ENCODE measurements around the gene DPPA5. TPM values are rescaled to one million over a fixed set of nuclear protein-coding genes. Genes with fewer than 3 reads are reported as not detected.
A peak's percentile ranks its signal among the peaks of the same experiment; 100 is the strongest.
"Not testable (repeated sequence)": the region's sequence is repeated elsewhere in the genome, so short reads cannot be mapped to it uniquely, and the experiment has no call there.

The DPPA5 gene
- total RNA-seq, 4 donors from 2014 or later = not detected

DNA sequence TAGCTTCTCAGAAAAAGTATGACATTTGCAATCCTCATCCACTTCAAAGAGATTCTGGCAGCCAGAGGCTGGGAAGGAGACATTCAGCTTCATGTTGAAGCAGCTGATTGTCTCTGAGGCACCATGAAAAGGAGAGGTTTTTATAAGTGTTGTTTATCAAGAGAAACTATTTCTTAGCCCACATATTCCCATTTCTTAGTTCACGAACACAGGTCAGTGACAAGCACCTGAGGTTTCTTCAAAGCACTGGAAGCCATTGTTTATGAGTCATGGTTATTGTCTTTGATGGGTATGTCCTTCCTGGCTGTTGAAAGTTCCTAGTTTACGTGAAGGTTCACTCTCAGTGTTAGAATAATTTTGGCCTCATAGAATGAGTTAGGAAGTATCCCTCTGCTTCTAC, 37.6 kb upstream of the DPPA5 start:
- 49 to 92% methylated on average over 2 of the region's 2 CpGs for WGBS, 2 donors
- Histone ChIP-seq H3K4me1 (peaks cover 0 to 13% (median 2%) of the 10 kb centered on the region in 3 donors), H3K27me3 (no peaks in the 10 kb centered on the region), H3K27ac (no peak overlapping the region), H3K36me3 (no peaks in the 10 kb centered on the region), H3K4me3 (no peak overlapping the region), H3K9me3 (no peaks in the 10 kb centered on the region)
- TF ChIP-seq, protein P1, sequence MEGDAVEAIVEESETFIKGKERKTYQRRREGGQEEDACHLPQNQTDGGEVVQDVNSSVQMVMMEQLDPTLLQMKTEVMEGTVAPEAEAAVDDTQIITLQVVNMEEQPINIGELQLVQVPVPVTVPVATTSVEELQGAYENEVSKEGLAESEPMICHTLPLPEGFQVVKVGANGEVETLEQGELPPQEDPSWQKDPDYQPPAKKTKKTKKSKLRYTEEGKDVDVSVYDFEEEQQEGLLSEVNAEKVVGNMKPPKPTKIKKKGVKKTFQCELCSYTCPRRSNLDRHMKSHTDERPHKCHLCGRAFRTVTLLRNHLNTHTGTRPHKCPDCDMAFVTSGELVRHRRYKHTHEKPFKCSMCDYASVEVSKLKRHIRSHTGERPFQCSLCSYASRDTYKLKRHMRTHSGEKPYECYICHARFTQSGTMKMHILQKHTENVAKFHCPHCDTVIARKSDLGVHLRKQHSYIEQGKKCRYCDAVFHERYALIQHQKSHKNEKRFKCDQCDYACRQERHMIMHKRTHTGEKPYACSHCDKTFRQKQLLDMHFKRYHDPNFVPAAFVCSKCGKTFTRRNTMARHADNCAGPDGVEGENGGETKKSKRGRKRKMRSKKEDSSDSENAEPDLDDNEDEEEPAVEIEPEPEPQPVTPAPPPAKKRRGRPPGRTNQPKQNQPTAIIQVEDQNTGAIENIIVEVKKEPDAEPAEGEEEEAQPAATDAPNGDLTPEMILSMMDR (IDR thresholded peaks at IDR 0.05) = no peak
- TF ChIP-seq POLR2A (IDR thresholded peaks at IDR 0.05) = no peak
- intact Hi-C loops (cut with DNase I) = no loop called here
- no peak for DNase-seq

DNA sequence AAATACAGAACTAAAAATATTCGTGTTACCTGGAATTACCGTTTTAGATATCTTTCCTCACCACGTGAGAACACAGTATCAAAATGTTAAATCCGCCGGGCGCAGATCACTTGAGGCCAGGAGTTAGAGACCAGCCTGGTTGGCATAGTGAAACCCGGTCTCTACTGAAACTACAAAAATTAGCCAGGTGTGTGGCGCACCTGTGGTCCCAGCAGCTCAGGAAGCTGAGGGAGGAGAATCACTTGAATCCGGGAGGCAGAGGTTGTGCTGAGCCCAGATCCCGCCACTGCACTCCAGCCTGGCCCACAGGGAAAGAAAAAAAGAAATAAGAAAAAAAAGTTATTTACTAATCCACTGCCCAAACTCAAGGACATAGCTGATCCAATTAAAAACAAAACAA, 35.8 kb upstream of the DPPA5 start:
- Histone ChIP-seq H3K27me3 (no peaks in the 10 kb centered on the region), H3K9me3 (no peaks in the 10 kb centered on the region), H3K4me3 (no peak overlapping the region), H3K36me3 (no peaks in the 10 kb centered on the region), H3K4me1 (peaks cover 0 to 13% (median 2%) of the 10 kb centered on the region in 3 donors), H3K27ac (no peak overlapping the region)
- TF ChIP-seq POLR2A (IDR thresholded peaks at IDR 0.05) = no peak
- TF ChIP-seq, protein P1 (IDR thresholded peaks at IDR 0.05) = no peak
- 84 to 90% methylated on average over 10 of the region's 10 CpGs for WGBS, 2 donors
- DNase-seq = no peak
- intact Hi-C loops (cut with DNase I) = no loop called here

DNA sequence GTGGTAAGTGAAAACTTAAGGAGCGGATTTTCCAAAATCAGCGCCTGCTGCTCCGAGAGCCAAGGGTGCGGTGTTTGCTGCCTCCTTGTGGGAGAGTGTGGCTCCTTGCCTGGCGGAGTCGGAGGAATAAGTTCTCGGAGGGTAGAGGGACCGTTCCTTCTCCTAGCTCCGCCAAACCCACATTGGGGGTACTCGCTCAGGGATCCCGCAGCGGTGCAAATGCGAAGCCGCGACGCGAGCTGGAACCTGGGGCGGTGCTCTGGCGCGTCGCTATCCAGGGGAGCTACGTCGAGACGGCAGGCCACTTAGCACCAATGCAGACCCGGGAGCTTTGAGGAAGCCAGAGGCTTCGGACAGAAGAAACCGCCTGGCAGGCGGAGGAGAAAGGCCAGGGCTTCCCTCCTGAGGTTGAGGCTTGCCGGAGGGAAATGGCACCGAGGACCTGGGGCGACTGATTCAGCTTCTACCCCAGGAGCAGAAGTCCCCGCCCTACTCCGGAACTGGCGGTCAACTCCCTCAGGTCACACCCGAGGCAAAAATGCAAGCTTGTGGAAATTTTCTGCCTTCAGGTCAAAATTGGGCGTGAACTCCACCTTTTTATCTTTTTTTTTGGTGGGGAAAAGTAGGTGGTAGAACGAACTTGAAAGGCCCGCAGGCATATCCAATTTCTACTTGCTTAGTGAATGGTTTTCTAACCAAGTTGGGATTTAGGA, 34.9 kb upstream of the DPPA5 start:
- WGBS, 2 donors = 1 to 2% methylated on average over 4 to 12 of the region's 38 CpGs
- Histone ChIP-seq H3K36me3 (no peaks in the 10 kb centered on the region), H3K27ac (peak overlapping the region; percentile 21 to 73 (median 57)), H3K27me3 (no peaks in the 10 kb centered on the region), H3K4me3 (peak overlapping the region; percentile 39 to 67 (median 54)), H3K9me3 (no peaks in the 10 kb centered on the region), H3K4me1 (peaks cover 0 to 13% (median 2%) of the 10 kb centered on the region in 3 donors)
- intact Hi-C loops (cut with DNase I) = no loop called here
- no peak for DNase-seq
- TF ChIP-seq, protein P1 (IDR thresholded peaks at IDR 0.05) = peak in 5 of 6 experiments; percentile 37 to 67 (median 60)
- TF ChIP-seq POLR2A (IDR thresholded peaks at IDR 0.05) = no peak

DNA sequence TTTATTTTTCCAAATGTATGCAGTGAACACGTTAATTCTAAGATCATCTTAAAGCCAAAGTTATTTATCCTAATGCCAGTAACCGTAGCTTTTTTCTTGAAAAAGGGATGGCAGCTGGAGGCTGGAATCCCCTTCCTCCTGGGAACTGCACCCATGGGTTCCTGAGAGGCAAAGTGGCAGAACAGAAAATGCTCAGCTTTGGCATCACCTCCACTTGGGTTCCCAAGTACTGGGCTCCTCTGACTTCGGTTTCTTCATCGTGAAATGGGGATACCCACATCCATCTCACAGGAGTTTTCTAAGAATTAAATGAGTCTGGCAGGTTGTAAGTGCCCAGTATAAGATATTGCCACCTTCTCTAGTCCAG, 34.3 kb upstream of the DPPA5 start:
- H3K27ac ChIP-seq = peak overlapping the region; percentile 21 to 73 (median 57)
- intact Hi-C loops (cut with DNase I) = no loop called here
- WGBS, 2 donors = 24 to 27% methylated on average over 4 of the region's 4 CpGs

DNA sequence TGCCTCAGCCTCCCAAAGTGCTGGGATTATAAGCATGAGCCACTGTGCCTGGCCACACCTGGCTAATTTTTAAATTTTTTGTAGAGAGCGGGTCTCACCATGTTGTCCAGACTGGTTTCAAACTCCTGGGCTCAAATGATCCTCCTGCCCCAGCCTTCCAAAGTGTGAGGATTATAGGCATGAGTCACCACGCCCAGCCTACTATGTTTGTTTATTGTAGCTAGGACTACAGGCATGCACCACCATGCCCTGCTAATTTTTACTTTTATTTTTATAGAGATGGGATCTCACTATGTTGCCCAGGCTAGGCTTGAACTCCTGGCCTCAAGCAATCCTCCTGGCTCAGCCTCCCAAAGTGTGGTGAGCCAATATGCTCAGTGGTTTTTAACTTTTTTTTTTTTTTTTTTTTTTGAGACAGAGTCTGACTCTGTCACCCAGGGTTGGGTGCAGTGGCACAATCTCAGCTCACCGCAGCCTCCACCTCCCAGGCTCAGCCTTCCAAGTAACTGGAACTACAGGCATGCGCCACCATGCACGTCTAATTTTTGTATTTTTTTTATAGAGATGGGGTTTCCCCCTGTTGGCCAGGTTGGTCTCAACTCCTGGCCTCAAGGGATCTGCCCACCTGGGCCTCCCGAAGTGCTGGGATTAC, 28.5 kb upstream of the DPPA5 start:
- WGBS, 2 donors = 68 to 73% methylated on average over 6 of the region's 6 CpGs
- intact Hi-C loops (cut with DNase I) = no loop called here
- Histone ChIP-seq H3K36me3 (no peaks in the 10 kb centered on the region), H3K9me3 (no peaks in the 10 kb centered on the region), H3K4me3 (no peak overlapping the region), H3K27ac (no peak overlapping the region), H3K27me3 (no peaks in the 10 kb centered on the region), H3K4me1 (no peaks in the 10 kb centered on the region)
- TF ChIP-seq, protein P1 (IDR thresholded peaks at IDR 0.05) = no peak
- no peak for TF ChIP-seq POLR2A (IDR thresholded peaks at IDR 0.05)
- DNase-seq = no peak

More for the DNA sequence above, 34.3 kb upstream of the DPPA5 start:
- H3K4me1 ChIP-seq = peaks cover 0 to 13% (median 2%) of the 10 kb centered on the region in 3 donors
- no peaks in the 10 kb centered on the region for H3K36me3 ChIP-seq
- H3K27me3 ChIP-seq = no peaks in the 10 kb centered on the region
- peak overlapping the region; percentile 39 to 67 (median 54) for H3K4me3 ChIP-seq
- no peak for TF ChIP-seq POLR2A (IDR thresholded peaks at IDR 0.05)
- TF ChIP-seq, protein P1 (IDR thresholded peaks at IDR 0.05) = no peak
- no peak for DNase-seq
- H3K9me3 ChIP-seq = no peaks in the 10 kb centered on the region

DNA sequence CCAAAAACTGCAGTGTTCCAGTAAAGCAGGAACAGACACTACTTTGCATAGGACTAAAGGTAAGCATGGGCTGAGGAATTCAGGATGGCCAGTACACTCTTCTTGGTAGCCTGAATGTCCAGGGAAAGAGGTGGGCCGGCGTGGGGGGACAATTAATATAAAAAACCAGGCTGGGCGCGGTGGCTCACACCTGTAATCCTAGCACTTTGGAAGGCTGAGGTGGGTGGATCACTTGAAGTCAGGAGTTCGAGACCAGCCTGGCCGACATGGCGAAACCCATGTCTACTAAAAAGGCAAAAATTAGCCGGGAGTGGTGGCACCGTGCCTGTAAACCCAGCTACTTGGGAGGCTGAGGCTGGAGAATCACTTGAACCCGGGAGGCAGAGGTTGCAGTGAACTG, 27.5 kb upstream of the DPPA5 start:
- DNase-seq; intact Hi-C loops (cut with DNase I); H3K36me3 ChIP-seq: not testable (repeated sequence)

More for the DNA sequence above, 27.5 kb upstream of the DPPA5 start:
- WGBS, 2 donors = 88 to 93% methylated on average over 10 of the region's 10 CpGs
- H3K27me3 ChIP-seq, H3K4me3 ChIP-seq, H3K9me3 ChIP-seq, H3K4me1 ChIP-seq, H3K27ac ChIP-seq: not testable (repeated sequence)
